NB4 (cell line): ENCODE results near the gene DCLK3.

Source experiments
- TF ChIP-seq, protein P1 (sequence below): IDR thresholded peaks from one replicate; pipeline ENCODE4 v1.5.1; 2012; ENCODE audit warnings: low read depth, low read length
- TF ChIP-seq, protein P2 (sequence below): IDR thresholded peaks from 2 replicates; pipeline ENCODE4 v1.6.1; 2011; ENCODE audit warnings: low read depth, low read length

DNA sequence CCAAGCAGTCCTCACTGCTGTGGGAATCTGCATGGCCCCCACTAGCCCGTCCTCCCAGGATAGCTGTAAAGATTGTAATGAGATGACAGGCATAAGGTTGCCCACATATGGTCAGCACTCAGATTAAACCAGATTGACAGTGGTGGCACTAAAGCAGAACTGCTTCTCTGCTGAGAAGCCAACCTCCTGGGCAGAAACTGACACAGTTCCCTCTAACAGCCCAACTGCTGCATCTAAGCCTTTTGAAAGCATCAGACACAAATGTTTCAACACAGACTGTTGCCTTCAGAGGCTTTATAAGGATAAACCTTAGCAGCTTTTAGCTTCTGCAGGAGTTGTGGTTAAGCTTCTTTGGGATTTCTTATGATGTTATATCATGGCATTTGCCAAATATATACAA, 13.0 kb downstream of the DCLK3 start:
- TF ChIP-seq, protein P1, sequence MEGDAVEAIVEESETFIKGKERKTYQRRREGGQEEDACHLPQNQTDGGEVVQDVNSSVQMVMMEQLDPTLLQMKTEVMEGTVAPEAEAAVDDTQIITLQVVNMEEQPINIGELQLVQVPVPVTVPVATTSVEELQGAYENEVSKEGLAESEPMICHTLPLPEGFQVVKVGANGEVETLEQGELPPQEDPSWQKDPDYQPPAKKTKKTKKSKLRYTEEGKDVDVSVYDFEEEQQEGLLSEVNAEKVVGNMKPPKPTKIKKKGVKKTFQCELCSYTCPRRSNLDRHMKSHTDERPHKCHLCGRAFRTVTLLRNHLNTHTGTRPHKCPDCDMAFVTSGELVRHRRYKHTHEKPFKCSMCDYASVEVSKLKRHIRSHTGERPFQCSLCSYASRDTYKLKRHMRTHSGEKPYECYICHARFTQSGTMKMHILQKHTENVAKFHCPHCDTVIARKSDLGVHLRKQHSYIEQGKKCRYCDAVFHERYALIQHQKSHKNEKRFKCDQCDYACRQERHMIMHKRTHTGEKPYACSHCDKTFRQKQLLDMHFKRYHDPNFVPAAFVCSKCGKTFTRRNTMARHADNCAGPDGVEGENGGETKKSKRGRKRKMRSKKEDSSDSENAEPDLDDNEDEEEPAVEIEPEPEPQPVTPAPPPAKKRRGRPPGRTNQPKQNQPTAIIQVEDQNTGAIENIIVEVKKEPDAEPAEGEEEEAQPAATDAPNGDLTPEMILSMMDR = no peak
- TF ChIP-seq, protein P2, sequence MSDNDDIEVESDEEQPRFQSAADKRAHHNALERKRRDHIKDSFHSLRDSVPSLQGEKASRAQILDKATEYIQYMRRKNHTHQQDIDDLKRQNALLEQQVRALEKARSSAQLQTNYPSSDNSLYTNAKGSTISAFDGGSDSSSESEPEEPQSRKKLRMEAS = no peak
